B cell (primary cell): ENCODE results near the gene TSG101. TPM values are rescaled to one million over a fixed set of nuclear protein-coding genes. Genes with fewer than 3 reads are reported as not detected.

Experiments
- ATAC-seq: fragments of 200-7000 bp; cut with Tn5 transposase; one replicate; pipeline ENCODE4 v1.10.0; 2021; ENCODE audit warnings: low read depth, mild to moderate bottlenecking, moderate number of reproducible peaks, moderate library complexity
- CTCF ChIA-PET: fragments of 350-600 bp; sonication (Branson Sonifier 250); formaldehyde crosslinking; loops from one replicate; lab custom pipeline; 2021; ENCODE audit warnings: antibody characterized with exemption, inconsistent platforms; lab: Charles Lee
- POLR2A ChIA-PET: fragments of 350-600 bp; sonication (Branson Sonifier 250); formaldehyde crosslinking; loops from one replicate; lab custom pipeline; 2021; ENCODE audit warnings: antibody characterized with exemption; lab: Charles Lee
- DNase-seq: peaks from one replicate; pipeline ENCODE4 v3.0.0; 2013
- H2AFZ ChIP-seq: 2 replicates; pipeline ENCODE4 v1.6.1; 2012; ENCODE audit warnings: mild to moderate bottlenecking, low read depth, low read length; ENCODE audit not compliant: insufficient read depth, poor library complexity, severe bottlenecking
- H3K27ac ChIP-seq, 2 donors: 1 replicate in 1 of 2; 2 replicates in 1 of 2; pipeline ENCODE4 v1.5.1; 2012 to 2013; ENCODE audit warnings: low read length in 2 of 2, mild to moderate bottlenecking in 2 of 2, moderate library complexity in 1 of 2
- H3K27me3 ChIP-seq, 4 experiments: fragments of 200-600 bp in 1 of 4; sonication (generic) in 1 of 4; replicated peaks in 1 of 4; 1 replicate in 2 of 4; 2 replicates in 2 of 4; pipeline versions ENCODE4 v1.6.1 to v1.7.0; 2013 to 2016; ENCODE audit warnings: low read length in 3 of 4, mild to moderate bottlenecking in 2 of 4, mixed read lengths in 1 of 4, moderate library complexity in 1 of 4; ENCODE audit not compliant: insufficient read depth in 4 of 4, control insufficient read depth in 3 of 4; ENCODE audit errors: control extremely low read depth in 1 of 4
- H3K36me3 ChIP-seq, 2 experiments: replicated peaks in 1 of 2; 1 replicate in 1 of 2; 2 replicates in 1 of 2; pipeline versions ENCODE4 v1.6.1 to v1.7.1; 2013; ENCODE audit warnings: low read length in 1 of 2; ENCODE audit not compliant: insufficient read depth in 2 of 2, control insufficient read depth in 1 of 2; ENCODE audit errors: control extremely low read depth in 1 of 2, extremely low read depth in 1 of 2
- H3K4me1 ChIP-seq, 2 donors: fragments of 200-600 bp in 1 of 2; sonication (generic) in 1 of 2; 1 replicate in 1 of 2; 2 replicates in 1 of 2; pipeline versions ENCODE4 v1.5.1 to v1.6.1; 2013 to 2017; ENCODE audit warnings: low read length in 2 of 2; ENCODE audit not compliant: control insufficient read depth in 2 of 2, insufficient read depth in 2 of 2
- H3K4me2 ChIP-seq: replicated peaks from 2 replicates; pipeline ENCODE3; 2012; ENCODE audit warnings: mild to moderate bottlenecking, low read depth, low read length; ENCODE audit not compliant: poor library complexity, severe bottlenecking
- H3K4me3 ChIP-seq, 5 experiments: fragments of 200-600 bp in 1 of 5; sonication (generic) in 1 of 5; 1 replicate in 3 of 5; 2 replicates in 2 of 5; pipeline versions ENCODE4 v1.5.1 to v1.7.0; 2011 to 2016; ENCODE audit warnings: low read length in 4 of 5, mild to moderate bottlenecking in 4 of 5, low read depth in 2 of 5, control low read depth in 1 of 5, moderate library complexity in 1 of 5; ENCODE audit not compliant: insufficient read depth in 1 of 5; ENCODE audit errors: control extremely low read depth in 1 of 5, extremely low read depth in 1 of 5
- H3K79me2 ChIP-seq: fragments of 200-600 bp; sonication (generic); one replicate; pipeline ENCODE4 v1.6.0; 2016; ENCODE audit warnings: low read length; ENCODE audit not compliant: control insufficient read depth, insufficient read depth
- H3K9ac ChIP-seq: fragments of 200-600 bp; sonication (generic); 2 replicates; pipeline ENCODE4 v1.6.1; 2017; ENCODE audit warnings: mild to moderate bottlenecking, low read length, moderate library complexity
- H3K9me3 ChIP-seq, 3 donors: one replicate each; pipeline versions ENCODE4 v1.6.1 to v1.7.1; 2013; ENCODE audit warnings: low read length in 2 of 3; ENCODE audit not compliant: control insufficient read depth in 2 of 3, insufficient read depth in 1 of 3; ENCODE audit errors: control extremely low read depth in 1 of 3
- H4K20me1 ChIP-seq: 2 replicates; pipeline ENCODE4 v1.6.0; 2012; ENCODE audit warnings: mild to moderate bottlenecking, low read length; ENCODE audit not compliant: insufficient read depth, control insufficient read depth, poor library complexity, severe bottlenecking
- H3K27ac Mint-ChIP-seq: one replicate; pipeline ENCODE4 v1.8.0; 2021; ENCODE audit warnings: mixed read lengths
- H3K27me3 Mint-ChIP-seq: one replicate; pipeline ENCODE4 v1.8.0; 2021; ENCODE audit warnings: mixed read lengths
- H3K4me1 Mint-ChIP-seq: one replicate; pipeline ENCODE4 v1.8.0; 2021; ENCODE audit warnings: mixed read lengths
- H3K4me3 Mint-ChIP-seq: one replicate; pipeline ENCODE4 v1.8.0; 2021; ENCODE audit warnings: mixed read lengths
- H3K9me3 Mint-ChIP-seq: one replicate; pipeline ENCODE4 v1.8.0; 2022; ENCODE audit warnings: mixed read lengths; ENCODE audit not compliant: insufficient read depth
- EZH2 ChIP-seq: IDR thresholded peaks from 2 replicates; pipeline ENCODE4 v1.6.1; 2012; ENCODE audit warnings: borderline replicate concordance, low read depth, mild to moderate bottlenecking, moderate library complexity, low read length; ENCODE audit not compliant: insufficient read depth, poor library complexity, severe bottlenecking
- WGBS: methylation state at CpG from one replicate; pipeline ENCODE4 v1.1.5; 2013; ENCODE audit warnings: missing lambda C conversion rate; ENCODE audit not compliant: insufficient coverage; 5-methylcytosine and 5-hydroxymethylcytosine counted together
- intact Hi-C: fragments of 100-400 bp; cut with micrococcal nuclease; formaldehyde crosslinking; loops from one replicate; pipeline ENCODE4 v1.10.0; 2022
- polyA plus RNA-seq: library from polyadenylated mRNA; depleted of rRNA; stranded (reverse); fragments of >200 nt; gene quantifications from 2 replicates; pipeline ENCODE4 v1.2.3, GENCODE V29; 2012
- total RNA-seq, 2 donors: library from RNA; stranded (reverse); fragments of 120-200 nt in 1 of 2; gene quantifications; 1 replicate in 1 of 2; 2 replicates in 1 of 2; pipeline versions ENCODE4 v1.2.3 to v1.2.4, GENCODE V29; 2013 to 2022
- TF ChIP-seq, protein P1 (sequence below): fragments of 200-600 bp; IDR thresholded peaks from one replicate; pipeline ENCODE4 v1.8.0; 2022; ENCODE audit warnings: antibody characterized with exemption, mild to moderate bottlenecking

TSG101 gene
- total and polyA plus RNA-seq, 2 donors (not counting 1 experiment from before 2014, with no cell fraction given), result 50.9 to 56.5 TPM

GRCh38 chr11:18495703-18496102, 31.0 kb downstream of the TSG101 start:
- Histone ChIP-seq H3K27me3 (no peaks in the 10 kb centered on the region), H4K20me1 (peaks cover 5% of the 10 kb centered on the region), H3K4me2 (no peak overlapping the region), H3K36me3 (peaks cover 2 to 62% of the 10 kb centered on the region in 2 experiments), H3K4me1 (peaks cover 0 to 7% of the 10 kb centered on the region in 2 donors), H3K79me2 (peaks cover 6% of the 10 kb centered on the region), H3K27ac (peak overlapping the region in 1 of 2 donors; percentile 45), H3K9ac (no peak overlapping the region), H2AFZ (no peak overlapping the region), H3K9me3 (no peaks in the 10 kb centered on the region), H3K4me3 (no peak overlapping the region)
- no peak for DNase-seq
- no peaks in the 10 kb centered on the region for H3K27me3 Mint-ChIP-seq
- CTCF ChIA-PET, result no interaction called here
- TF ChIP-seq EZH2, result no peak
- TF ChIP-seq, protein P1, sequence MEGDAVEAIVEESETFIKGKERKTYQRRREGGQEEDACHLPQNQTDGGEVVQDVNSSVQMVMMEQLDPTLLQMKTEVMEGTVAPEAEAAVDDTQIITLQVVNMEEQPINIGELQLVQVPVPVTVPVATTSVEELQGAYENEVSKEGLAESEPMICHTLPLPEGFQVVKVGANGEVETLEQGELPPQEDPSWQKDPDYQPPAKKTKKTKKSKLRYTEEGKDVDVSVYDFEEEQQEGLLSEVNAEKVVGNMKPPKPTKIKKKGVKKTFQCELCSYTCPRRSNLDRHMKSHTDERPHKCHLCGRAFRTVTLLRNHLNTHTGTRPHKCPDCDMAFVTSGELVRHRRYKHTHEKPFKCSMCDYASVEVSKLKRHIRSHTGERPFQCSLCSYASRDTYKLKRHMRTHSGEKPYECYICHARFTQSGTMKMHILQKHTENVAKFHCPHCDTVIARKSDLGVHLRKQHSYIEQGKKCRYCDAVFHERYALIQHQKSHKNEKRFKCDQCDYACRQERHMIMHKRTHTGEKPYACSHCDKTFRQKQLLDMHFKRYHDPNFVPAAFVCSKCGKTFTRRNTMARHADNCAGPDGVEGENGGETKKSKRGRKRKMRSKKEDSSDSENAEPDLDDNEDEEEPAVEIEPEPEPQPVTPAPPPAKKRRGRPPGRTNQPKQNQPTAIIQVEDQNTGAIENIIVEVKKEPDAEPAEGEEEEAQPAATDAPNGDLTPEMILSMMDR, result no peak
- POLR2A ChIA-PET, result no interaction called here
- peaks cover 8% of the 10 kb centered on the region for H3K4me1 Mint-ChIP-seq
- ATAC-seq, result no peak
- no peaks in the 10 kb centered on the region for H3K9me3 Mint-ChIP-seq
- H3K27ac Mint-ChIP-seq, result peak overlapping the region; percentile 20
- 89% methylated on average over 3 of the region's 4 CpGs for WGBS
- intact Hi-C loops, result no loop called here
- no peak overlapping the region for H3K4me3 Mint-ChIP-seq

DNA sequence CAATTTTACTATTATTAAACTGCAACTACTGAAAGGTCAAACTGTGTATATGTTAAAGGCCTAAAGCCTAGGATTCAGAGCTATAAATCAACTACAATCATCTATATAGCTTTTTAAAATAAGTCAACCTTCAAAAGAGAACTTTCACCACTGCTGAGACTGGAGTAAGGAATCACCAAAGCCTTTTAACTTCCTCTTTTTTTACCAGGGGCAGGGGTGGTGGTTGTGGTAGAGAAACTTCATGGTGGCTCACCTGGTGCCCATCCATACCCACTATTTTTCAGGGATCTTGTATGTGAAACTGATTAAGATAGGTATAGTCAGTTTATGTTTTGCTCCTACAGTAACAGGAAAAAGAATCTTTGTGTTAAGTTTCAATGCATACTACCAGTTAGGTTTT, 31.5 kb downstream of the TSG101 start:
- peak; percentile 17 for DNase-seq
- Histone ChIP-seq H3K4me3 (no peak overlapping the region), H3K4me1 (peaks cover 0 to 7% of the 10 kb centered on the region in 2 donors), H3K36me3 (peaks cover 2 to 62% of the 10 kb centered on the region in 2 experiments), H3K4me2 (no peak overlapping the region), H3K27ac (peak overlapping the region in 1 of 2 donors; percentile 45), H4K20me1 (peaks cover 5% of the 10 kb centered on the region), H2AFZ (no peak overlapping the region), H3K79me2 (peaks cover 6% of the 10 kb centered on the region), H3K9me3 (no peaks in the 10 kb centered on the region), H3K9ac (no peak overlapping the region), H3K27me3 (no peaks in the 10 kb centered on the region)
- Mint-ChIP-seq H3K9me3 (no peaks in the 10 kb centered on the region), H3K4me1 (peaks cover 8% of the 10 kb centered on the region), H3K27me3 (no peaks in the 10 kb centered on the region), H3K27ac (peak overlapping the region; percentile 20), H3K4me3 (no peak overlapping the region)
- intact Hi-C loops, result no loop called here
- TF ChIP-seq, protein P1, result no peak
- no peak for TF ChIP-seq EZH2
- POLR2A ChIA-PET, result no interaction called here
- CTCF ChIA-PET, result interaction anchor here (1.0 kb wide), 1 partner anchor 44 kb away, joined by 3 read pairs; no protein-coding TSS in a partner anchor
- no peak for ATAC-seq
